SK-N-SH (cell line): ENCODE data around the gene NPAS3. TPM values are rescaled to one million over a fixed set of nuclear protein-coding genes. Genes with fewer than 3 reads are reported as not detected.
A peak's percentile ranks its signal among the peaks of the same experiment; 100 is the strongest.

Experiments used
- CTCF ChIA-PET: fragments of 300-600, 350-600 bp; formaldehyde crosslinking; extraction: SDS; loops from one replicate; lab custom pipeline; 2021; lab: Yijun Ruan, JAX
- POLR2A ChIA-PET: fragments of 350-600 bp; sonication (Branson Sonifier 250); formaldehyde crosslinking; extraction: SDS; loops from one replicate; lab custom pipeline; 2020; ENCODE audit warnings: antibody characterized with exemption, inconsistent platforms; lab: Yijun Ruan, JAX
- DNase-seq: peaks from one replicate; pipeline ENCODE4 v3.0.0; 2012
- H2AFZ ChIP-seq: fragments of 200-600 bp; sonication (generic); 2 replicates; pipeline ENCODE4 v1.8.1; 2016; ENCODE audit warnings: antibody characterized with exemption, mild to moderate bottlenecking, low read depth
- H3F3A ChIP-seq: fragments of 200-600 bp; sonication (generic); replicated peaks from 2 replicates; pipeline ENCODE3; 2016; ENCODE audit warnings: antibody characterized with exemption, mild to moderate bottlenecking; ENCODE audit not compliant: insufficient read depth
- H3K27ac ChIP-seq, 2 experiments: fragments of 200-500 bp in 1 of 2; fragments of 200-600 bp in 1 of 2; sonication (Bioruptor generic) in 1 of 2; sonication (generic), shearing (Covaris generic) in 1 of 2; 2 replicates each; pipeline versions ENCODE4 v1.5.1 to v1.6.1; 2014 to 2016; ENCODE audit warnings: low read depth in 2 of 2, inconsistent platforms in 1 of 2, low read length in 1 of 2, mild to moderate bottlenecking in 1 of 2, mixed read lengths in 1 of 2
- H3K27me3 ChIP-seq: fragments of 200-600 bp; sonication (generic), shearing (Covaris generic); 2 replicates; pipeline ENCODE4 v1.6.1; 2016; ENCODE audit warnings: mixed run types; ENCODE audit not compliant: insufficient read depth
- H3K36me3 ChIP-seq, 2 experiments: fragments of 200-500 bp in 1 of 2; fragments of 200-600 bp in 1 of 2; sonication (Bioruptor generic) in 1 of 2; sonication (generic) in 1 of 2; replicated peaks in 1 of 2; 2 replicates each; pipeline versions ENCODE3 to v1.5.1; 2014 to 2016; ENCODE audit warnings: low read length in 1 of 2, mild to moderate bottlenecking in 1 of 2; ENCODE audit not compliant: insufficient read depth in 2 of 2, control insufficient read depth in 1 of 2
- H3K4me1 ChIP-seq, 2 experiments: fragments of 200-500 bp in 1 of 2; fragments of 200-600 bp in 1 of 2; sonication (Bioruptor generic) in 1 of 2; sonication (generic), shearing (Covaris generic) in 1 of 2; 2 replicates each; pipeline versions ENCODE4 v1.5.1 to v1.6.1; 2014 to 2016; ENCODE audit warnings: low read depth in 1 of 2, low read length in 1 of 2, mixed run types in 1 of 2; ENCODE audit not compliant: insufficient read depth in 2 of 2, control insufficient read depth in 1 of 2
- H3K4me2 ChIP-seq: fragments of 200-600 bp; sonication (generic), shearing (Covaris generic); 2 replicates; pipeline ENCODE4 v1.6.1; 2017; ENCODE audit warnings: mixed run types
- H3K4me3 ChIP-seq, 2 experiments: fragments of 200-500 bp in 1 of 2; fragments of 200-600 bp in 1 of 2; sonication (Bioruptor generic) in 1 of 2; sonication (generic), shearing (Covaris generic) in 1 of 2; 2 replicates each; pipeline versions ENCODE4 v1.5.1 to v1.8.1; 2014 to 2016; ENCODE audit warnings: low read depth in 2 of 2, inconsistent platforms in 1 of 2, low read length in 1 of 2, mild to moderate bottlenecking in 1 of 2, mixed read lengths in 1 of 2, moderate library complexity in 1 of 2
- H3K79me2 ChIP-seq: fragments of 200-600 bp; sonication (generic); 2 replicates; pipeline ENCODE4 v1.8.1; 2017; ENCODE audit warnings: mild to moderate bottlenecking; ENCODE audit not compliant: insufficient read depth
- H3K9ac ChIP-seq: fragments of 200-600 bp; sonication (generic); 2 replicates; pipeline ENCODE4 v1.6.1; 2017; ENCODE audit warnings: mixed run types
- H3K9me2 ChIP-seq: fragments of 200-600 bp; sonication (generic); 2 replicates; pipeline ENCODE4 v1.6.1; 2017; ENCODE audit warnings: mixed run types
- H3K9me3 ChIP-seq: fragments of 200-600 bp; sonication (generic); 2 replicates; pipeline ENCODE4 v1.6.1; 2017; ENCODE audit warnings: mixed run types, mild to moderate bottlenecking, moderate library complexity
- H4K20me1 ChIP-seq: fragments of 200-600 bp; sonication (generic); 2 replicates; pipeline ENCODE4 v1.6.1; 2017; ENCODE audit warnings: mild to moderate bottlenecking, mixed run types; ENCODE audit not compliant: insufficient read depth
- ELF1 ChIP-seq: IDR thresholded peaks from 2 replicates; pipeline ENCODE4 v1.4.0; 2012
- EP300 ChIP-seq, 2 experiments: IDR thresholded peaks; 2 replicates each; pipeline versions ENCODE4 v1.4.0 to v1.6.1; 2012; ENCODE audit warnings: borderline replicate concordance in 1 of 2, low read depth in 1 of 2, low read length in 1 of 2
- GABPA ChIP-seq: IDR thresholded peaks from 2 replicates; pipeline ENCODE4 v1.4.0; 2012; ENCODE audit warnings: low read depth, mild to moderate bottlenecking
- JUND ChIP-seq: IDR thresholded peaks from 2 replicates; pipeline ENCODE4 v1.4.0; 2012
- MEF2A ChIP-seq: IDR thresholded peaks from 2 replicates; pipeline ENCODE4 v1.4.0; 2012; ENCODE audit warnings: low read depth, borderline replicate concordance
- NFIC ChIP-seq: IDR thresholded peaks from 2 replicates; pipeline ENCODE4 v1.4.0; 2012; ENCODE audit warnings: borderline replicate concordance
- PBX3 ChIP-seq: IDR thresholded peaks from 2 replicates; pipeline ENCODE4; 2012
- POLR2AphosphoS5 ChIP-seq: IDR thresholded peaks from 2 replicates; pipeline ENCODE4 v1.6.1; 2012; ENCODE audit warnings: low read depth, low read length
- RAD21 ChIP-seq: IDR thresholded peaks from 2 replicates; pipeline ENCODE4 v1.6.1; 2012; ENCODE audit warnings: mild to moderate bottlenecking, low read length
- SIN3A ChIP-seq: IDR thresholded peaks from 2 replicates; pipeline ENCODE4 v1.6.1; 2012; ENCODE audit warnings: low read depth, mild to moderate bottlenecking, low read length, moderate library complexity, borderline replicate concordance
- SMC3 ChIP-seq: IDR thresholded peaks from 2 replicates; pipeline ENCODE4 v1.6.1; 2012; ENCODE audit warnings: low read depth, low read length, improper control_type of control experiment
- TAF1 ChIP-seq: IDR thresholded peaks from 2 replicates; pipeline ENCODE4 v1.6.1; 2012; ENCODE audit warnings: low read depth, mild to moderate bottlenecking, low read length, moderate library complexity, borderline replicate concordance
- TCF12 ChIP-seq: IDR thresholded peaks from 2 replicates; pipeline ENCODE4 v1.4.0; 2012
- USF2 ChIP-seq: fragments of 150-350 bp; IDR thresholded peaks from 2 replicates; pipeline ENCODE4 v1.6.1; 2017; ENCODE audit warnings: antibody characterized with exemption, low read length, low read depth, borderline replicate concordance
- YY1 ChIP-seq: IDR thresholded peaks from 2 replicates; pipeline ENCODE4 v1.4.0; 2012; ENCODE audit warnings: low read depth, mild to moderate bottlenecking
- WGBS: methylation state at CpG from one replicate; pipeline ENCODE4 v1.1.6; 2017; ENCODE audit warnings: low lambda C conversion rate; 5-methylcytosine and 5-hydroxymethylcytosine counted together
- polyA plus RNA-seq, 3 experiments: library from polyadenylated mRNA; depleted of rRNA; stranded (reverse); fragments of >200 nt; gene quantifications; 2 replicates each; pipeline ENCODE4 v1.2.3, GENCODE V29; 2012

NPAS3 gene
- polyA plus RNA-seq, 1 of the 3 experiments (the other 2 are of a cell fraction) = 4.3 TPM

GRCh38 chr14:32985866-32986265 is 47.2 kb downstream of the NPAS3 start:
- POLR2A ChIA-PET = no interaction called here
- H3K9me2 ChIP-seq = no peaks in the 10 kb centered on the region; the same call in 1 of the 2 replicates
- no peak overlapping the region for H3K4me2 ChIP-seq
- no peaks in the 10 kb centered on the region for H3F3A ChIP-seq
- no peaks in the 10 kb centered on the region for H3K36me3 ChIP-seq
- no peak overlapping the region for H3K4me3 ChIP-seq
- H3K9me3 ChIP-seq = no peaks in the 10 kb centered on the region
- WGBS = 92% methylated on average over 5 of the region's 8 CpGs
- H3K4me1 ChIP-seq = peaks cover 0 to 12% of the 10 kb centered on the region in 2 experiments; a peak in 1 of 4 replicates
- H3K79me2 ChIP-seq = no peaks in the 10 kb centered on the region
- H3K27ac ChIP-seq = no peak overlapping the region
- CTCF ChIA-PET = interaction anchor here (1.0 kb wide), 1 partner anchor 13 kb away, joined by 3 read pairs; no protein-coding TSS in a partner anchor
- H3K27me3 ChIP-seq = no peaks in the 10 kb centered on the region
- 0 out of 2 replicates have a peak overlapping the region, but pooled peaks have one; percentile 4 for H2AFZ ChIP-seq
- no peak for DNase-seq
- TF ChIP-seq JUND (no peak), RAD21 (no peak), SIN3A (no peak), POLR2AphosphoS5 (no peak), YY1 (no peak), GABPA (no peak), SMC3 (no peak), USF2 (no peak), NFIC (no peak), TCF12 (no peak), ELF1 (no peak), MEF2A (no peak), TAF1 (no peak)
- no peaks in the 10 kb centered on the region for H4K20me1 ChIP-seq
- H3K9ac ChIP-seq = no peak overlapping the region

GRCh38 chr14:32986791-32987540 is 48.3 kb downstream of the NPAS3 start:
- Histone ChIP-seq H3K27me3 (no peaks in the 10 kb centered on the region), H3K79me2 (no peaks in the 10 kb centered on the region), H3K4me1 (peaks cover 0 to 12% of the 10 kb centered on the region in 2 experiments; a peak in 1 of 4 replicates), H3K9ac (no peak overlapping the region), H3K4me2 (no peak overlapping the region), H3K9me2 (no peaks in the 10 kb centered on the region; the same call in 1 of the 2 replicates), H4K20me1 (no peaks in the 10 kb centered on the region), H3K4me3 (no peak overlapping the region), H3F3A (no peaks in the 10 kb centered on the region), H3K36me3 (no peaks in the 10 kb centered on the region), H3K9me3 (no peaks in the 10 kb centered on the region), H3K27ac (peak overlapping the region in 1 of 2 experiments; percentile 38; a peak in 1 of 4 replicates), H2AFZ (peak overlapping the region; percentile 42)
- ChIA-PET CTCF (interaction anchor here (0.6 kb wide), 1 partner anchor 1390 kb away, joined by 3 read pairs; no protein-coding TSS in a partner anchor), POLR2A (no interaction called here)
- DNase-seq = no peak
- 89% methylated on average over 7 of the region's 7 CpGs for whole genome bisulfite sequencing
- TF ChIP-seq PBX3 (peak; percentile 10; the same call in 1 of the 2 replicates), EP300 (IDR thresholded peaks at IDR 0.05; ENCODE audit: borderline replicate concordance in 1 of 2, low read depth in 1 of 2, low read length in 1 of 2) (no peak), TCF12 (peak; percentile 24; the same call in 1 of the 2 replicates), JUND (peak; percentile 45; the same call in 1 of the 2 replicates)
